T-helper 1 cell treated with Interleukin-12 subunit alpha and Interleukin-12 subunit beta and Interleukin-4 antibody, amounts not matched to agents 30 ng/mL and 1 ng/mL, for 36 hours (primary cell): ENCODE data around the gene CDC42SE2. TPM values are rescaled to one million over a fixed set of nuclear protein-coding genes. Genes with fewer than 3 reads are reported as not detected.

Experiments used
- intact Hi-C: fragments of 100-400 bp; cut with micrococcal nuclease; formaldehyde crosslinking; loops from one replicate; pipeline ENCODE4 v1.15.1; 2024
- total RNA-seq: library from RNA; stranded (reverse); gene quantifications from 2 replicates; pipeline ENCODE4 v1.2.3, GENCODE V29; 2022

The CDC42SE2 gene
- total RNA-seq, 1 donor from 2014 or later = 207 TPM

DNA sequence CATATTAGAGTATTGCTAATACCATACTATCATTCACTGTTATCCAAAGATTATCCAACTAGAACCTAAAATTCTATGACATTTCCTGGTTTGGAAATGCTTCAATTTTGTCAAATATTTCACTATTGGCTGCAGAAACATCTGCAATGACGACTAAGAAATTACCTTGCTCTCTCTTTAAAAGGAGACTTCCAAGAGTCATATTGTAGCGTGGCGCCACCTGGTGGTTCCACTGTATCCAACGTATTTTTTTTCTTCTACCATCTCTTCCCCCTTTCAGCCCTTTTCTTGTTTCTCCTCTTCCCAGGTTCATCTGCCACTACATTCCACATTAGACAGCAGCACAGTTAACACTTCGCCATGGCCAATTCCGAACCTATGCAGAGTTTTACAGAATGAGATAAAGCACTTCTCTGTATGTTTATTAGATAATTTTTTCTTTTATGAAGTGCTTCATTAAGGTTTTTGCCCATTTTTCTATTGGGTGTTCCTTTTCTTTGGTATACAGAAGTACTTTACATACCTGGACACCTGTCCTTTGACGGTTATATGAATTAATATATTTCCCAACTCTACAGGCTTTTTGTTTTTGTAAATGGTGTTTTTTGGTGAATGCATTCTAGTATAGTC, 153.5 kb downstream of the CDC42SE2 start:
- intact Hi-C loops = loop anchor here (1.0 to 5.0 kb wide), 13 partner anchors 21 to 1308 kb away; partner anchors contain the start of gene LYRM7

GRCh38 chr5:131418846-131419245, 155.0 kb downstream of the CDC42SE2 start:
- intact Hi-C loops = loop anchor here (5.0 kb wide), 1 partner anchor 352 kb away; no protein-coding TSS in a partner anchor

- intact Hi-C loops = loop anchor here (5.0 kb wide), 1 partner anchor 353 kb away; no protein-coding TSS in a partner anchor
These were observed 156.0 kb downstream of the CDC42SE2 start for GRCh38 chr5:131419877-131420276.

GRCh38 chr5:131423056-131423455, 159.2 kb downstream of the CDC42SE2 start:
- intact Hi-C loops = loop anchor here (1.0 kb wide), 2 partner anchors 584 to 640 kb away; no protein-coding TSS in a partner anchor

- intact Hi-C loops = no loop called here
These were observed 162.2 kb downstream of the CDC42SE2 start for GRCh38 chr5:131426011-131426410.

DNA sequence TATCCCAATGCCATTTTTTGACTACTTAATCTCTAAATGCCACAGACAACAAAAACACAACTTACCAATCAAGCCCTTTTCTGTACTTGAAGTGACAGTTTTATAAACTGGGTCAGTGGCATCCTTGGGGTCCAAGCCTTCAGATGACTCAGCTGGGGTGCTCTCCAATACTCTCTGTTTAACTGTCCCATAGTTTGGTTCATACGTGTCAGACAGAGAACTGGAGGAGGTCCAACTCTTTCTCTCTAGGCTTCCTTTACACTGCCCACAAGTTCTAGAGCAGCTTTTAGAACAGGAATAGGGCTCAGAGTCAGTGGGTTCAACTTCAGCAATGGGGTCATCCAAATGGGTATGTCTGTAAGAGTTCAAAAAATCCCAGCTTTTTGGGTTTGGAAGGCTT, 166.9 kb downstream of the CDC42SE2 start:
- intact Hi-C loops = no loop called here

DNA sequence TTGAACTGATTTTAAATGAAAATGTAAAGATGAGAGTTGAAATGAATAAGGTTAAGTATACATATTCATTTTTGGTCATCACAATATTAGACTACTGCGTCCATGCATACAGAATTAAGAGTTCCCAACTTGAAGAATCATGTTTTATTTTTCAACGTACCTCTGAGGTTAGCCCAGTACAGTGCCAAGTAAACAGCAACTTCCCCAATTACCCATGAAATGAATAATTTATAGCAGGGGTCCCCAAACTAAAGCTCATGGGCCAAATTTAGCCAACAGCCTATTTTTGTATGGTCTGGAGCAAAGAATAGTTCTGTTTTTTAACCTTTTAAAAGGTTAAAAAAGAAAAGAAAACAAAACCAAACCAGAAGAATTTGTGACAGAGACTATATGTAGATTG, 167.9 kb downstream of the CDC42SE2 start:
- intact Hi-C loops = no loop called here

DNA sequence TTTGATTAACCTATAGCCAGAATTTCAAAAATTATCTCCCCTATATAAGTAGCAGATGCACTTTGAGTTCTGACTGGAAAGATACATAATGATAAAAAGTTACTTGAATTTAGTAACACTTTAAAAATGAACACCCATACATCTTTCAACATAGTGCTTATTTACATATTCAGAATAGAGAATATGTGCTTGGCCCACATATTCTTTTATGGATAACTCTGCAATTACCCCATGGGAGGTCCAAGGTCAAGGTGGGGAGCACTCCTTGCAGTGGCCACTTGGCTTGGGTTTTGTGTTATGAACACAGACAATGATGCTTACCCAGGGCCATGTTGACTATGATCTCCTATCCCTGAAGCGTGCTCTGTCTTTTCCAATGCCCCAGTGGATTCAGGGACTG, 169.3 kb downstream of the CDC42SE2 start:
- intact Hi-C loops = no loop called here

DNA sequence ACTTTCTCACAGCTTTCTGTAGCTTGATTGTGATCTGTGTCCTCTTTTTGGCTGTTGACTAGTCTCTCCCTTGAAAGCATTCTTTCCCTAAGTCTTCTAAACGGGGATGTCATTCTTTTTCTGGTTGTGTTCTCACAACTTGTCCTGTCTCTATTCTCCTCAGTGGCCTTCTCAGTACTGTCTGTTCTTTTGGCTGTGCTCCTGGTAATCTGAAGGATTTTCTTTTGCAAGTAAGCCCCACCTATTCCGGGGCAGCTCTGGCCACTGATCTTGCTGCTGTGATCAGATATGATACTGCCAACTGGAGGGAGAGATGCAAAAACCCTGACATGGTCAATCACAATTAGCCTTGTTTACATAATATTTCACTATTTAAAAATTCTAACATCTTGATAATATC, 172.2 kb downstream of the CDC42SE2 start:
- intact Hi-C loops = no loop called here

DNA sequence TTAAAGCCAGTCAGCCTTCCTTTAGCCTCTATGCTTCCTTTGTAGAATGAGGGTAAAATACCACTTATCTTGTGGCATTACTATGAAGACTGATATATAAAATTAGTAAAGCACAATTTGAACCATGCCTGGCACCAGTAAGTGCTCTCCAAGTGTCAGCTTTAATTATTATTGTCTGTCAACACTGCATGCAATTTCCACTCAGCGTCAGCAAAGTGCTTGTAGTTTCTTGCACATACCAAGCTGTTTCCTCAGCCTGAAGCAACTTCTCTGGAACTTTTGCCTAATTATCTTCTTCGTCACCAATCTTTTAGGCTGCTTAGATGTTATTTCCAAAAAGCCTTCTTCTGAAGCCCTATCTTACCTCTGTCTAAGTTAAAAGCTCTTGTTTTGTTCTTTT, 177.3 kb downstream of the CDC42SE2 start:
- intact Hi-C loops = no loop called here

Other genes starting within 250 kb of the CDC42SE2 start
- 314 and 322 TPM in 2 replicates for gene HINT1, start 98.8 kb upstream of the CDC42SE2 start, total RNA-seq
- 15.0 and 16.7 TPM in 2 replicates for gene LYRM7, start 93.1 kb upstream of the CDC42SE2 start, total RNA-seq